Mucosa of rectum (tissue), 2 donors: Measurements from ENCODE around the gene ZNF304.
A peak's percentile ranks its signal among the peaks of the same experiment; 100 is the strongest.

Source experiments
- H3K27ac ChIP-seq, 2 donors: one replicate each; pipeline ENCODE4 v1.7.0; 2013; ENCODE audit warnings: inconsistent platforms in 2 of 2, low read depth in 2 of 2, low read length in 2 of 2
- H3K27me3 ChIP-seq, 2 donors: one replicate each; pipeline ENCODE4 v1.7.0; 2013; ENCODE audit warnings: low read length in 2 of 2; ENCODE audit not compliant: control insufficient read depth in 2 of 2, insufficient read depth in 2 of 2
- H3K36me3 ChIP-seq, 2 donors: one replicate each; pipeline ENCODE4 v1.7.0; 2013; ENCODE audit warnings: low read length in 2 of 2; ENCODE audit not compliant: control insufficient read depth in 2 of 2, insufficient read depth in 2 of 2
- H3K4me1 ChIP-seq, 2 donors: one replicate each; pipeline ENCODE4 v1.7.0; 2013; ENCODE audit warnings: low read length in 2 of 2, mild to moderate bottlenecking in 1 of 2; ENCODE audit not compliant: control insufficient read depth in 2 of 2, insufficient read depth in 2 of 2
- H3K4me3 ChIP-seq, 2 donors: one replicate each; pipeline ENCODE4 v1.7.0; 2013; ENCODE audit warnings: low read length in 2 of 2
- H3K9ac ChIP-seq, 2 donors: one replicate each; pipeline ENCODE4 v1.7.0; 2013; ENCODE audit warnings: low read length in 2 of 2, low read depth in 1 of 2, mild to moderate bottlenecking in 1 of 2
- H3K9me3 ChIP-seq, 2 donors: one replicate each; pipeline ENCODE4 v1.7.0; 2013; ENCODE audit warnings: low read length in 2 of 2; ENCODE audit not compliant: control insufficient read depth in 2 of 2
- donor health status: healthy.
- donor health status: Normal muscosa, but diverticular disease.

Gene ZNF304

DNA sequence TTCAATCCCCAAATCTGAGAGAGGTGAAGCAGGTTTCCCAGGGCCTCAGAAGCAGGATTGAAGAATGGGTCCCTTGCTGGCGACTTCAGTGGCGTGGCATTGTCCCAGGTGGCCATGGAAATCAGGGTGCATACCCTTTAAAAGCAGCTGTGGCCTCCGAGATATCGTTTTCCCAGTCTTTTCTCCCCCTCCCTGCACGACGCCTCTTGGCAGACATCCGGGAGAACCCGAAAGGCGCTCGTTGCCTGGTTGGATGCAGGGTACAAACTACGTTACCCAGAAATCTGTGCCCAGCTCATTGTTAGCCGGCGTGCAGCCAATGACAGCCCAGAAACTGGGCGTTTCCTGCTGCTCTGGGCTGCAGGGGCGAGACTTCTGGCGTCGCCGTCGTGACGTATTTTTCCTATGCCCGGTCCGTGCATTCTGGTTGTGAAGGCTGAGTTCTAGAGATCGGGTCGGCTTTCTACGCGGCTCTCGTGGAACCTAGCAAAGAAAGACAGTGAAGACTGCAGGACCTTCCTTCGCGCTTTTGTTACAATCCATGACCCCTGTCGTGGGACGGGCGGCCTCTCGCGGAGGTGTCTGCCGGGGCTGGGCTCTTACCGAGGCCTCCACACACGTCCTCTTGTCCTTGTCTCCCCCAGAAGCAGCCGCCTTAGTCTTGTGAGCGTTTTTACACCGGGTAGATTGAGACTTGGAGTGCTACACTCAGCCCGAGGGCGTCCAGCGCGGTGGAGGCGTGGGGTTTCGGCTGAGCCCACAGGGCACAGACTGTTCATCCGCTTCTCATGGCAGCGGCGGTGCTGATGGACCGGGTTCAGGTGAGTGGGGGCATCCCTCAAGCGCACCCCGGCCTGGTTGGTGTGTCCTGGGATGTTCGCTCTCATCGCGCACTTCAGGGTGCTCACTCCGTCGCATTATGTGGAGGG, at the start of gene ZNF304:
TSS of gene ZNF304 (plus strand) at position 395 of the 929 bp plus-strand sequence. CDS start at position 789, 394 bp downstream.
- Histone ChIP-seq H3K9ac (peak within 1 kb of the TSS; percentile 84 to 90), H3K36me3 (peaks cover 22 to 27% of the 10 kb centered on the region in 2 donors), H3K4me1 (peaks cover 8 to 9% of the 10 kb centered on the region in 2 donors), H3K9me3 (peaks cover 11 to 15% of the 10 kb centered on the region in 2 donors), H3K27me3 (no peaks in the 10 kb centered on the region), H3K27ac (peak within 1 kb of the TSS; percentile 59 to 73), H3K4me3 (peak within 1 kb of the TSS; percentile 89 to 98)

DNA sequence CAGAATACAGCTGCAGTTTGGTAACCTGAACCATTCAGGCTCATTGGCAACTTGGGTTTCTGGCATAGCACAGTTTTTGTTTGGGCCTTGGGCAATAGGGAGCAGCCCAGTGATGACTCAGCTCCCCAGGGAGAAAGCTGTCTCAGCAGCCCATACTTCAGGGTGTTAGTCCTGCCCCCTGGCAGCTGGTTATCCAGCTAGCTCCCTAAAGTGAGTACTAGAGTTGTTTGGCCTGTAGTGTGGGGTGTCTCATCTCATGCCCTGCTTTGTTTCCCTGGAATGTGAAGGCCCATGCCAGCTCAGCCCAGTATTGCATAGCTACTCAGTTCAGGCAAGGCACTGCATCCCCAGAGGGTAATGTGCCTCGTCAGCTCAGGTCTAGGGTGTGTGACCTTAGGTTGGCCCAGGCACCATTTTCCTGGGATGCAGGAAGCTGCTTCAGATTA, 49.0 kb upstream of the ZNF304 start:
- no peak overlapping the region for H3K9ac ChIP-seq
- no peak overlapping the region for H3K27ac ChIP-seq
- H3K36me3 ChIP-seq = peaks cover 5 to 8% of the 10 kb centered on the region in 2 donors

GRCh38 chr19:57302727-57303401, 48.2 kb upstream of the ZNF304 start:
- Histone ChIP-seq H3K36me3 (peaks cover 4 to 5% of the 10 kb centered on the region in 2 donors), H3K9ac (no peak overlapping the region)

More for the DNA sequence above, 49.0 kb upstream of the ZNF304 start:
- H3K4me3 ChIP-seq = no peak overlapping the region
- no peaks in the 10 kb centered on the region for H3K4me1 ChIP-seq
- H3K27me3 ChIP-seq = no peaks in the 10 kb centered on the region
- no peaks in the 10 kb centered on the region for H3K9me3 ChIP-seq

DNA sequence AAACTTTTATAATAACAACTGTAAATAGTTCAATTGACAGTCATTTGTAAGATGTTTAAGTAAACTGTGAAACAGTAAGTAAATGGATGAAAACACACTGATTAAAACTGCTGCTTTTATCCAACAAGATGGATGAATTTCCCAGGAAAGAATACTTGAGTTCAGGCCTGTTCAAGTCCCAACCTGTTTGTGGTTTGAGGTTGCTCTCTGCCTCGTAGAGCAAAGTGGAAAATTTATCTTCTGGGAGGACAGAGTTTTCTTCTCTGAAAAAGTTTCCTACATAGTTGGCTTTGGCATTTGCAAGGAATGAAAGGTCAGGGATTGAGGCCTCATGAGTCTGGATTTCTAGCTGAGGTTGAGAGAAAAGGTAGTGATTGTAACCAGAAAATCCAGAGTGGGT, 46.0 kb upstream of the ZNF304 start:
- H3K27ac ChIP-seq = no peak overlapping the region

More at GRCh38 chr19:57302727-57303401, 48.2 kb upstream of the ZNF304 start:
- Histone ChIP-seq H3K4me3 (no peak overlapping the region), H3K9me3 (no peaks in the 10 kb centered on the region), H3K4me1 (no peaks in the 10 kb centered on the region), H3K27me3 (no peaks in the 10 kb centered on the region), H3K27ac (no peak overlapping the region)

DNA sequence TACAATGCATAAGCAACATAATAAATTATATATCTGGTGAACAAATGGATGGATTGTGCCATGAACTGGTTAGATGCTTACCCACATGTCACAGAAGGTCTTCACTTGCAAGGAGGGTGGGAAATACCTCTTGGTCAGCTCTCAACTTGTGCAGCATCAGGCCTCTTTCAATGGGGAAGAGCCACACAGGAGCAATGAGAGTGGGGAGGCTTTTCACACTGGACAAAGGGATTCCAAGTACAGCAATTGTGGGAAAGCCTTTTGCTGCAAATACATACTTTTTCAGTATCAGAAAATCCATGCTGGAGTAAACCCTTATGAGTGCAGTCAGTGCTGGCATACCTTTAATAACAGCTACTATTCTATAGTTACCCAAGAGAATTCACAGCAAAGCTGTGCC, 42.6 kb upstream of the ZNF304 start:
- H3K4me1 ChIP-seq = no peaks in the 10 kb centered on the region

More for the DNA sequence above, 46.0 kb upstream of the ZNF304 start:
- no peaks in the 10 kb centered on the region for H3K4me1 ChIP-seq
- H3K27me3 ChIP-seq = no peaks in the 10 kb centered on the region
- no peaks in the 10 kb centered on the region for H3K9me3 ChIP-seq
- H3K4me3 ChIP-seq = no peak overlapping the region
- no peak overlapping the region for H3K9ac ChIP-seq
- peaks cover 4 to 5% of the 10 kb centered on the region in 2 donors for H3K36me3 ChIP-seq

GRCh38 chr19:57310792-57311191, 40.3 kb upstream of the ZNF304 start:
- no peaks in the 10 kb centered on the region for H3K36me3 ChIP-seq
- no peaks in the 10 kb centered on the region for H3K9me3 ChIP-seq
- H3K27me3 ChIP-seq = no peaks in the 10 kb centered on the region
- no peak overlapping the region for H3K27ac ChIP-seq
- H3K9ac ChIP-seq = no peak overlapping the region
- H3K4me1 ChIP-seq = no peaks in the 10 kb centered on the region
- no peak overlapping the region for H3K4me3 ChIP-seq

More for the DNA sequence above, 42.6 kb upstream of the ZNF304 start:
- Histone ChIP-seq H3K9ac (no peak overlapping the region), H3K36me3 (no peaks in the 10 kb centered on the region), H3K4me3 (no peak overlapping the region), H3K27ac (no peak overlapping the region), H3K27me3 (no peaks in the 10 kb centered on the region), H3K9me3 (no peaks in the 10 kb centered on the region)

DNA sequence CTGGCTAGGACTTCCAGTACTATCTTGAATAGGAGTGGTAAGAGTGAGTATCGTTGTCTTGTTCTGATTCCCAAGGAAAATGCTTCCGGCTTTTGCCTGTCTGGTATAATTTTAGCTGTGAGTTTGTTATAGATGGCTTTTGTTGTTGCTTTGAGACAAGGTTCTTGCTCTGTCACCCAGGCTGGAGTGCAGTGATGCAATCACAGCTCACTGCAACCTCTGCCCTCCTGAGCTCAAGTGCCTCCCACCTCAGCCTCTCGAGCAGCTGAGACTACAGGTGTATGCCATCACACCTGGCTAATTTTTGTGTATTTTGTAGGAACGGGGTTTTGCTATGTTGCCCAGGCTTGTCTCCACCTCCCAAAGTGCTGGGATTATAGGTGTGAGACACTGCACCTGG, 36.9 kb upstream of the ZNF304 start:
- no peaks in the 10 kb centered on the region for H3K27me3 ChIP-seq
- no peak overlapping the region for H3K4me3 ChIP-seq
- no peaks in the 10 kb centered on the region for H3K4me1 ChIP-seq
- no peak overlapping the region for H3K27ac ChIP-seq
- H3K36me3 ChIP-seq = no peaks in the 10 kb centered on the region
- no peak overlapping the region for H3K9ac ChIP-seq
- peaks cover 0 to 2% of the 10 kb centered on the region in 2 donors for H3K9me3 ChIP-seq

- Histone ChIP-seq H3K27me3 (no peaks in the 10 kb centered on the region), H3K9ac (no peak overlapping the region), H3K4me1 (peaks cover 4 to 14% of the 10 kb centered on the region in 2 donors), H3K4me3 (no peak overlapping the region), H3K9me3 (peaks cover 0 to 2% of the 10 kb centered on the region in 2 donors), H3K27ac (no peak overlapping the region), H3K36me3 (no peaks in the 10 kb centered on the region)
Measured at GRCh38 chr19:57317503-57317902, 33.6 kb upstream of the ZNF304 start.

- no peaks in the 10 kb centered on the region for H3K27me3 ChIP-seq
- H3K36me3 ChIP-seq = peaks cover 13% of the 10 kb centered on the region in 2 donors
- peaks cover 4 to 14% of the 10 kb centered on the region in 2 donors for H3K4me1 ChIP-seq
- H3K27ac ChIP-seq = peak overlapping the region; percentile 84
- peak overlapping the region; percentile 88 to 95 for H3K9ac ChIP-seq
- peaks cover 4 to 5% of the 10 kb centered on the region in 2 donors for H3K9me3 ChIP-seq
- peak overlapping the region; percentile 88 to 91 for H3K4me3 ChIP-seq
Measured at GRCh38 chr19:57319869-57320179, 31.2 kb upstream of the ZNF304 start.
